AG04450 (cell line): ENCODE results near the gene PRR14L. TPM values are rescaled to one million over a fixed set of nuclear protein-coding genes. Genes with fewer than 3 reads are reported as not detected.
"Not testable (repeated sequence)": the region's sequence is repeated elsewhere in the genome, so short reads cannot be mapped to it uniquely, and the experiment has no call there.

Experiments used
- CTCF ChIA-PET: fragments of 300-600, 350-600 bp; formaldehyde crosslinking; extraction: SDS; loops from one replicate; lab custom pipeline; 2022; ENCODE audit warnings: antibody characterized with exemption, inconsistent platforms; lab: Charles Lee
- POLR2A ChIA-PET: fragments of 350-600 bp; formaldehyde crosslinking; extraction: SDS; loops from one replicate; lab custom pipeline; 2021; ENCODE audit warnings: antibody characterized with exemption, inconsistent platforms; lab: Yijun Ruan, JAX
- DNase-seq: peaks from one replicate; pipeline ENCODE4 v3.0.0-alpha.2; 2011; ENCODE audit warnings: low read depth, low spot score
- H3K27ac ChIP-seq: one replicate; pipeline ENCODE4 v1.5.1; 2012; ENCODE audit warnings: low read depth, low read length, control low read depth
- H3K27me3 ChIP-seq: one replicate; pipeline ENCODE4 v1.6.0; 2012; ENCODE audit warnings: low read length; ENCODE audit not compliant: control insufficient read depth, insufficient read depth
- H3K4me3 ChIP-seq: 2 replicates; pipeline ENCODE4 v1.5.1; 2011; ENCODE audit warnings: mild to moderate bottlenecking, low read depth, low read length, control low read depth
- H3K9me3 ChIP-seq: 2 replicates; pipeline ENCODE4 v1.5.1; 2012; ENCODE audit warnings: low read length; ENCODE audit not compliant: control insufficient read depth, insufficient read depth
- polyA plus RNA-seq: library from polyadenylated mRNA; depleted of rRNA; stranded (reverse); fragments of >200 nt; gene quantifications from 2 replicates; pipeline ENCODE4 v1.2.3, GENCODE V29; 2011
- TF ChIP-seq, protein P1 (sequence below): IDR thresholded peaks from 2 replicates; pipeline ENCODE4 v1.5.1; 2011; ENCODE audit warnings: low read depth, low read length, control low read depth, inconsistent platforms

Gene PRR14L
- polyA plus RNA-seq, 1 experiment, result 16.3 TPM

DNA sequence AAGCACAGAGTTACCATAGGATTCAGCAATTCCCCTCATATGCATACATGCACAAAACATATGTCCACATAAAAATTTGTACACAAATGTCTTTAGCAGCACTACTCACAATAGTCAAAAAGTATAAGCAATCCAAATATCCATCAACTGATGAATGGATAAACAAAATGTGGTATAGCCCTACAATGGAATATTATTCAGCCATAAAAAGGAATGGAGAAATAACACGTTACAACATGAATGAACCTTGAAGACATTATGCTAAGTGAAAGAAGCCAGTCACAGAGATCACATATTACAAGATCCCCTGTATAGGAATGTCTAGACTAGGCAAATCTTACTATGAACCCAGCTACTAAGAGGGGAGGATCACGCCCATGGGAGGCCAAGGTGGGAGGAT, 7.2 kb downstream of the PRR14L start:
- CTCF ChIA-PET, result interaction anchor here (1.2 kb wide), 1 partner anchor 228 kb away, joined by 3 read pairs; no protein-coding TSS in a partner anchor
- H3K9me3 ChIP-seq, result no peaks in the 10 kb centered on the region; the same call in 1 of the 2 replicates
- DNase-seq, result no peak
- TF ChIP-seq, protein P1, sequence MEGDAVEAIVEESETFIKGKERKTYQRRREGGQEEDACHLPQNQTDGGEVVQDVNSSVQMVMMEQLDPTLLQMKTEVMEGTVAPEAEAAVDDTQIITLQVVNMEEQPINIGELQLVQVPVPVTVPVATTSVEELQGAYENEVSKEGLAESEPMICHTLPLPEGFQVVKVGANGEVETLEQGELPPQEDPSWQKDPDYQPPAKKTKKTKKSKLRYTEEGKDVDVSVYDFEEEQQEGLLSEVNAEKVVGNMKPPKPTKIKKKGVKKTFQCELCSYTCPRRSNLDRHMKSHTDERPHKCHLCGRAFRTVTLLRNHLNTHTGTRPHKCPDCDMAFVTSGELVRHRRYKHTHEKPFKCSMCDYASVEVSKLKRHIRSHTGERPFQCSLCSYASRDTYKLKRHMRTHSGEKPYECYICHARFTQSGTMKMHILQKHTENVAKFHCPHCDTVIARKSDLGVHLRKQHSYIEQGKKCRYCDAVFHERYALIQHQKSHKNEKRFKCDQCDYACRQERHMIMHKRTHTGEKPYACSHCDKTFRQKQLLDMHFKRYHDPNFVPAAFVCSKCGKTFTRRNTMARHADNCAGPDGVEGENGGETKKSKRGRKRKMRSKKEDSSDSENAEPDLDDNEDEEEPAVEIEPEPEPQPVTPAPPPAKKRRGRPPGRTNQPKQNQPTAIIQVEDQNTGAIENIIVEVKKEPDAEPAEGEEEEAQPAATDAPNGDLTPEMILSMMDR, result no peak
- H3K27me3 ChIP-seq, result no peaks in the 10 kb centered on the region
- no peak overlapping the region for H3K4me3 ChIP-seq
- H3K27ac ChIP-seq, result no peak overlapping the region
- POLR2A ChIA-PET, result no interaction called here

DNA sequence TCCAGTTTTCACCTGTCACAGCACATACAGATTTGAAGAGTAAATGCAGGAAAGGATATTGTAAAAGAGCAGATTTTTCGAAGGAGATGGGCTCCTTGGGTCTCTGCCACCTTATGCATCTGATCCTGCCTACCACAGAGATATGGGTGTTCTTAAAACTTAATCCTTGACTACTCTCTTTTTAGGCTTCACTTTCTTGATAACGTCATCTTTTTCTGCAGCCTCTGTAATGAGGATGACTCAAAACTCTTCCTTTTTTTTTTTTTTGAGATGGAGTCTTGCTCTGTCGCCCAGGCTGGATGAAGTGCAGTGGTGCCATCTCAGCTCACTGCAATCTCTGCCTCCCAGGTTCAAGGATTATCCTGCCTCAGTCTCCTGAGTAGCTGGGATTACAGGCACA, 7.8 kb downstream of the PRR14L start:
- no peak overlapping the region for H3K4me3 ChIP-seq
- H3K27ac ChIP-seq, result no peak overlapping the region
- no peaks in the 10 kb centered on the region for H3K27me3 ChIP-seq
- TF ChIP-seq, protein P1, result no peak
- ChIA-PET CTCF (no interaction called here), POLR2A (no interaction called here)
- no peaks in the 10 kb centered on the region; the same call in 1 of the 2 replicates for H3K9me3 ChIP-seq
- DNase-seq, result no peak

DNA sequence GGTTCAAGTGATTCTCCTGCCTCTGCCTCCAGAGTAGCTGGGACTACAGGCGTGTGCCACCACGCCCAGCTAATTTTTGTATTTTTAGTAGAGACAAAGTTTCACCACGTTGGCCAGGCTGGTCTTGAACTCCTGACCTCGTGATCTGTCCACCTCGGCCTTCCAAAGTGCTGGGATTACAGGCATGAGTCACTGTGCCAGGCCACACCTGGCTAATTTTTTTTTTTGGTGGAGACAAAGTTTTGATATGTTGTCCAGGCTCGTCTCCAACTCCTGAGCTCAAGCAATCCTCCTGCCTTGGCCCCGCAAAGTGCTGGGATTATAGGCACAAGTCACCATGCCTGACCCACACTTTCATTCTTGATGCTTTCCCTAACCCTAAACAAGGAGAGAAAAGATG, 9.6 kb downstream of the PRR14L start:
- H3K9me3 ChIP-seq, CTCF ChIA-PET, H3K4me3 ChIP-seq, DNase-seq, H3K27me3 ChIP-seq, H3K27ac ChIP-seq: not testable (repeated sequence)
- POLR2A ChIA-PET, result interaction anchor here (0.6 kb wide), 1 partner anchor 128 kb away, joined by 3 read pairs; no protein-coding TSS in a partner anchor

DNA sequence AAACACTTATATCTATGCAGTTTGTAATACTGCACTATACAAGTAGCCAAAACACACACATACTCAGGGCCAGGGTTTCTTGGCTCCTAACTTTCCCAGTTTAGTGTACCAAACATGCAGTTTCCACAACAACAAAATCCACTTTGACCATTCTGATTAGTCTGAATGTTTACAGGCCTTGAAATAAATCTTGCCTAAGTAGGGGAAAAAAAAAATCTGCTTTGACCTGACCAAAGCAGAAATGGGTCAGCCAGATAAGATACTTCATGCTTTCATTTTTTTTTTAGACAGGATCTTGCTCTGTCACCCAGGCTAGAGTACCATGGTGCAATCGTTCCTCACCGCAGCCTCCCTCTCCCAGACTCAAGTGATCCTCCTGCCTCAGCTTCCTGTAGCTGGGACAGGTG, 10.1 kb downstream of the PRR14L start:
- H3K9me3 ChIP-seq, result no peaks in the 10 kb centered on the region; the same call in 1 of the 2 replicates
- CTCF ChIA-PET, result no interaction called here
- H3K27ac ChIP-seq, result no peak overlapping the region
- no peaks in the 10 kb centered on the region for H3K27me3 ChIP-seq
- no peak for DNase-seq
- POLR2A ChIA-PET, result no interaction called here
- TF ChIP-seq, protein P1, result no peak
- no peak overlapping the region for H3K4me3 ChIP-seq

DNA sequence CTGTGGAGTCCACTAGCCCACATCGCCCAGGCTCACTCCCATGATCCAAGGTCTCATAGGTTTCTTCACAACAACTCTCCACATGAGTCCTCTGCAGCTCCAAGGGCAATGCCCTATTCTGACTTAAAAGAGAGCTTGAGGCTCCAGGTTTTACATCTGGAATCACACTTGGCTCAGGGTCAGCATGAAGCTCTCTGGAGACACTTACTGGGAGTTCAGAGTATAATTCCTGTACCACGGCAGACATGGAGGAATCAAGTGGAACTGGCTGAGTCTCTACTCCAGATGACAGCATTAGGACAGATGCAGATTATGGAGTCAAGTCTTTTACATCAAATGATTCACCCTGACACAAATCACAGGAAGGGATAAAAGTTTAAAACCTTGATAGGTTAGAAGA, 11.4 kb downstream of the PRR14L start:
- H3K27ac ChIP-seq, result no peak overlapping the region
- ChIA-PET CTCF (interaction anchor here (0.9 kb wide), 1 partner anchor 232 kb away, joined by 3 read pairs; no protein-coding TSS in a partner anchor), POLR2A (interaction anchor here (0.6 kb wide), 1 partner anchor 91 kb away, joined by 4 read pairs; no protein-coding TSS in a partner anchor)
- H3K4me3 ChIP-seq, result no peak overlapping the region
- DNase-seq, result no peak
- no peaks in the 10 kb centered on the region for H3K27me3 ChIP-seq
- TF ChIP-seq, protein P1, result no peak
- no peaks in the 10 kb centered on the region; the same call in 1 of the 2 replicates for H3K9me3 ChIP-seq
